ENCODE measurements around the gene MX2. TPM values are rescaled to one million over a fixed set of nuclear protein-coding genes. Genes with fewer than 3 reads are reported as not detected.
"Not testable (repeated sequence)": the region's sequence is repeated elsewhere in the genome, so short reads cannot be mapped to it uniquely, and the experiment has no call there.

The MX2 gene
- polyA plus RNA-seq (2012; ENCODE audit: insufficient read depth, insufficient read length), result 2.7 TPM

GRCh38 chr21:41361786-41362604, at the start of gene MX2:
MX2 (plus strand) TSS chr21:41362027; CDS start chr21:41376907, 14,880 bp downstream.
- peak; percentile 98 for DNase-seq (ENCODE audit: low read depth, low spot score)
- peak within 1 kb of the TSS; percentile 42 for H3K4me3 ChIP-seq (ENCODE audit: low read length)

GRCh38 chr21:41313285-41314164, 48.3 kb upstream of the MX2 start:
- not testable (repeated sequence) for H3K4me3 ChIP-seq (ENCODE audit: low read length); DNase-seq (ENCODE audit: low read depth, low spot score)

GRCh38 chr21:41315726-41316125, 46.1 kb upstream of the MX2 start:
- H3K4me3 ChIP-seq (ENCODE audit: low read length), result no peak overlapping the region
- no peak for DNase-seq (ENCODE audit: low read depth, low spot score)

- no peak within 1 kb of the TSS for H3K4me3 ChIP-seq (ENCODE audit: low read length)
- no peak for DNase-seq (ENCODE audit: low read depth, low spot score)
These were observed 45.4 kb upstream of the MX2 start, which contains the start of gene FAM3B for GRCh38 chr21:41316200-41317062. FAM3B (plus strand) TSS chr21:41316801; CDS start chr21:41316880, 79 bp downstream.

GRCh38 chr21:41317063-41317392, 44.8 kb upstream of the MX2 start:
- H3K4me3 ChIP-seq (ENCODE audit: low read length), result no peak overlapping the region
- no peak for DNase-seq (ENCODE audit: low read depth, low spot score)

- H3K4me3 ChIP-seq (ENCODE audit: low read length), result no peak overlapping the region
These were observed 44.4 kb upstream of the MX2 start for GRCh38 chr21:41317458-41317857.

GRCh38 chr21:41318218-41318617, 43.6 kb upstream of the MX2 start:
- DNase-seq (ENCODE audit: low read depth, low spot score), result no peak

More at GRCh38 chr21:41317458-41317857, 44.4 kb upstream of the MX2 start:
- no peak for DNase-seq (ENCODE audit: low read depth, low spot score)

GRCh38 chr21:41319273-41319672, 42.6 kb upstream of the MX2 start:
- DNase-seq (ENCODE audit: low read depth, low spot score), result no peak
- H3K4me3 ChIP-seq (ENCODE audit: low read length), result no peak overlapping the region

More at GRCh38 chr21:41318218-41318617, 43.6 kb upstream of the MX2 start:
- H3K4me3 ChIP-seq (ENCODE audit: low read length), result no peak overlapping the region

GRCh38 chr21:41321211-41321907, 40.5 kb upstream of the MX2 start:
- DNase-seq (ENCODE audit: low read depth, low spot score), result peak; percentile 72
- H3K4me3 ChIP-seq (ENCODE audit: low read length), result no peak overlapping the region

GRCh38 chr21:41321908-41322495, 39.8 kb upstream of the MX2 start:
- H3K4me3 ChIP-seq (ENCODE audit: low read length), result no peak overlapping the region
- no peak for DNase-seq (ENCODE audit: low read depth, low spot score)

GRCh38 chr21:41322496-41323382, 39.1 kb upstream of the MX2 start:
- no peak overlapping the region for H3K4me3 ChIP-seq (ENCODE audit: low read length)
- DNase-seq (ENCODE audit: low read depth, low spot score), result no peak

- no peak for DNase-seq (ENCODE audit: low read depth, low spot score)
- H3K4me3 ChIP-seq (ENCODE audit: low read length), result no peak overlapping the region
These were observed 36.5 kb upstream of the MX2 start for GRCh38 chr21:41325138-41325912.

GRCh38 chr21:41326414-41327080, 35.3 kb upstream of the MX2 start:
- H3K4me3 ChIP-seq (ENCODE audit: low read length), result no peak overlapping the region
- no peak for DNase-seq (ENCODE audit: low read depth, low spot score)

GRCh38 chr21:41327753-41328152, 34.1 kb upstream of the MX2 start:
- DNase-seq (ENCODE audit: low read depth, low spot score), result no peak
- no peak overlapping the region for H3K4me3 ChIP-seq (ENCODE audit: low read length)

- H3K4me3 ChIP-seq (ENCODE audit: low read length), result no peak overlapping the region
- no peak for DNase-seq (ENCODE audit: low read depth, low spot score)
These were observed 32.9 kb upstream of the MX2 start for GRCh38 chr21:41328660-41329607.

Measured in Jurkat, Clone E6-1 (cell line).